ENCODE measurements around the gene KRTAP1-4.

DNA sequence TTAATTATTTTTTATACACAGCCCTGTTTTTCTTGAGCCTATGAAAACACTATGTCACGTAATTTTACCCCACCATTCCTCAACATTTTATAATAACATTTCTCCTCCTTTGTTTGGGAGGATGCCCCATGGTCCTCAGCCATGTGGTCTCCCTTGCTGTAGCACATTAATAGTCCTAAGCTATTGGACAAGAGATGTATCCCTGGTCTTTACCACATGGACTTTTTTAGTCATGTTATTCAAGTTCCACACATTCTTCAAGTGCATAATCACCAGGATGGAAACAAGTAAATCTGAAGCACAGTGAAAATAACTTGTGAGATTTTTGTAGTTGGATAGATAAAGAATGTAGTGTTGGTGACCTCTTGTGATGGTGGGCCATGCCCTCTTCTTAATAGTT, 32.0 kb upstream of the KRTAP1-4 start:
- TF ChIP-seq POLR2A (IDR thresholded peaks at IDR 0.05): no peak
- TF ChIP-seq, protein P1, sequence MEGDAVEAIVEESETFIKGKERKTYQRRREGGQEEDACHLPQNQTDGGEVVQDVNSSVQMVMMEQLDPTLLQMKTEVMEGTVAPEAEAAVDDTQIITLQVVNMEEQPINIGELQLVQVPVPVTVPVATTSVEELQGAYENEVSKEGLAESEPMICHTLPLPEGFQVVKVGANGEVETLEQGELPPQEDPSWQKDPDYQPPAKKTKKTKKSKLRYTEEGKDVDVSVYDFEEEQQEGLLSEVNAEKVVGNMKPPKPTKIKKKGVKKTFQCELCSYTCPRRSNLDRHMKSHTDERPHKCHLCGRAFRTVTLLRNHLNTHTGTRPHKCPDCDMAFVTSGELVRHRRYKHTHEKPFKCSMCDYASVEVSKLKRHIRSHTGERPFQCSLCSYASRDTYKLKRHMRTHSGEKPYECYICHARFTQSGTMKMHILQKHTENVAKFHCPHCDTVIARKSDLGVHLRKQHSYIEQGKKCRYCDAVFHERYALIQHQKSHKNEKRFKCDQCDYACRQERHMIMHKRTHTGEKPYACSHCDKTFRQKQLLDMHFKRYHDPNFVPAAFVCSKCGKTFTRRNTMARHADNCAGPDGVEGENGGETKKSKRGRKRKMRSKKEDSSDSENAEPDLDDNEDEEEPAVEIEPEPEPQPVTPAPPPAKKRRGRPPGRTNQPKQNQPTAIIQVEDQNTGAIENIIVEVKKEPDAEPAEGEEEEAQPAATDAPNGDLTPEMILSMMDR (IDR thresholded peaks at IDR 0.05): no peak
